Left renal pelvis (tissue), 4 donors: ENCODE data around the gene SPI1. TPM values are rescaled to one million over a fixed set of nuclear protein-coding genes. Genes with fewer than 3 reads are reported as not detected.

Experiments used
- DNase-seq, 4 donors: peaks; one replicate each; pipeline ENCODE4 v3.0.0-alpha.2; 2013; ENCODE audit warnings: low read depth in 4 of 4, low spot score in 3 of 4
- polyA plus RNA-seq, 4 donors: library from polyadenylated mRNA; unstranded; fragments of 120-200 nt; gene quantifications; one replicate each; pipeline ENCODE4 v1.2.1, GENCODE V29; 2013; ENCODE audit not compliant: insufficient read length in 4 of 4

The SPI1 gene
- 1 to 10 TPM; 3.4 to 7.8 (median 4.4) TPM for polyA plus RNA-seq

DNA sequence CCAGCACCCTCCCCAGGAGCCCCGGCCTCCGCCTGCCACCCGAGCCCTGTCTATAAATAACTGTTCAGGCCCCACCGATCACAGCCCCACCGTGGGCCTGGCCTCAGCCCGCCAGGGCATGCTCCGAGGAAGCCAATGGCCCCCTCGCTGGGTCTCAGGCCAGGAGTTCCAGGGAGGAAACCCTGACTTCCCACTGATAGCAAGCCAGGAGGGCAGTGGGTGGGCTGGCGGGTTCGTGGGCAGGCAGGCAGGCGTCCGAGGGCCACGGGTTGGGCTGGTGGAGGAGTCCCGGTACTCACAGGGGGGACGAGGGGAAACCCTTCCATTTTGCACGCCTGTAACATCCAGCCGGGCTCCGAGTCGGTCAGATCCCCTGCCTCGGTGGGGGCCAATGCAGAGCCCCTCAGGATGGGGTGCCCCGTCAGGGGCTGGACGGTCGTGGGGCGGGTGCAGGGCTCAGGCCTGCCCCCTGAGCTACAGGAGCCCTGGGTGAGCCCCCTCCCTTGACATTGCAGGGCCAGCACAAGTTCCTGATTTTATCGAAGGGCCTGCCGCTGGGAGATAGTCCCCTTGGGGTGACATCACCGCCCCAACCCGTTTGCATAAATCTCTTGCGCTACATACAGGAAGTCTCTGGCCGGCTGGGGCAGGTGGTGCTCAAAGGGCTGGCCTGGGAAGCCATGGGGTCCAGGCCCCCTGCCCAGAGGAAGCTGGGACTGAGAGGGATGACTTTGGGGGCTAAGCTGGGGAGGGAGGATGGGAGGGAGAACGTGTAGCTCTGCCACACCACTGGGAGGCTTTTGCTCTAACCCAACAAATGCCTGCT, at the start of gene SPI1:
TSS of gene SPI1 (minus strand) at position 538 of the 826 bp plus-strand sequence. CDS start at position 344, 194 bp downstream.
- DNase-seq = no peak

DNA sequence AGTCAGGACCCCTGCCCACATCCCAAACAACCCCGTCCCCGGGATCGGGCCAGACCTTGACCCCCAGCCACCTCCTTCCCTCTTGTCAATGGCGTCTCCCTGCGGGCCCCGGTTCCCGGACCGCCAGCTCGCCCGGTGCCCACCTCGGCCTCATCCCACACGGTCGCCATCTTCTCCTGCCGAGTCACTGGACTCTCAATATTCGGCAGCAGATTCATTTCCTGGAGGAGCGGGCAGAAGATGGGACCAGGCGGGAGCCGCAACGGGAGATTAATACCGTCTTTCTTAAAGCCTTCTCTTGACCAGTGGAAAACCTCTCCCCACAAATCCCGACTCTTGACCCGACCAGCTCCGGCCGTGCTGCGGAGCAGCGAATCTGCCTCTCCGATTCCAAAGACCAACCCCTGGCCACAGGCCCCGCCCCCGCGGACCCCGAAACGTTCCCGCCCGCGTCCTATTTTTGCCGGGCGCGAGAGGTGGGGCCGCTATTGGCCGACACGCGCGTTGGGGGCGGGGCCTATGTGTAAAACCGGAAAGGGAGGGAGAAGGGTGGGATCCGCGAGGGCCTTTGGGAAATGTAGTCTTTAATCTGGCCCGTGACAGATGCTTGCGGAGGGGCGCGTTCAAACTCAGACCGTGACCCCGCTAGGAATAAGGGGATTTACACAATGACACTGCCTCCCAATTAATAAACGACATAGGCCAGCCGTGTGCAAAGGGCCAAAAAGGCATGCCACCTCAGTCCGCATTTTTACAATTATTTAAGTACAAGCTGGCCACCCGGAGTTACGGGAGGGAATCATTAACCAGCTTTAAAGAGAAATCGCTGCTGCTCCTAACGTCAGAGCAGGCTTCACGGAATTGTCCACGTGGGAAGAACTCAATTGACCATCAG, 48.0 kb upstream of the SPI1 start, which contains the start of gene PSMC3:
TSS of gene PSMC3 (minus strand) at position 378 of the 895 bp plus-strand sequence. CDS start at position 218, 160 bp downstream.
- peak; percentile 88 to 96 (median 92) for DNase-seq

DNA sequence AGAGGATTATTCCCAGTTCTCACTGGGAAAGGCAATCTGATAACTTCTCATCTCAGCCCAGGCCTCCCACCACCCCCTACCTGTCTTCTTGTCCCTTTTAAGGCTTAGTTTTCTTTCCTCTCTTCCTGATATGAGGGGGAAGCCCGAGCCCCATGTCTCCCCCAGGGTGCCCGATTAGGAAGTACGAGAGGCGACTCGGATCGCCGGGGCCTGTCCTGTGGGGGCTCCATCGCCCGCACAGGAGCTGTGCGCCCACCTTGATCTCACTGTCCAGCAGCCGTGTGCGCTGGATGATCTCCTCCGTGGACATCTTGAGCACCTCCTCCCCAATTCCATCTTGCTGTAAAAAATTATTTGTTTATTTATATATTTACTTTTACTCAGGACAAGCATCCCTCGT, 47.3 kb upstream of the SPI1 start:
- no peak for DNase-seq

DNA sequence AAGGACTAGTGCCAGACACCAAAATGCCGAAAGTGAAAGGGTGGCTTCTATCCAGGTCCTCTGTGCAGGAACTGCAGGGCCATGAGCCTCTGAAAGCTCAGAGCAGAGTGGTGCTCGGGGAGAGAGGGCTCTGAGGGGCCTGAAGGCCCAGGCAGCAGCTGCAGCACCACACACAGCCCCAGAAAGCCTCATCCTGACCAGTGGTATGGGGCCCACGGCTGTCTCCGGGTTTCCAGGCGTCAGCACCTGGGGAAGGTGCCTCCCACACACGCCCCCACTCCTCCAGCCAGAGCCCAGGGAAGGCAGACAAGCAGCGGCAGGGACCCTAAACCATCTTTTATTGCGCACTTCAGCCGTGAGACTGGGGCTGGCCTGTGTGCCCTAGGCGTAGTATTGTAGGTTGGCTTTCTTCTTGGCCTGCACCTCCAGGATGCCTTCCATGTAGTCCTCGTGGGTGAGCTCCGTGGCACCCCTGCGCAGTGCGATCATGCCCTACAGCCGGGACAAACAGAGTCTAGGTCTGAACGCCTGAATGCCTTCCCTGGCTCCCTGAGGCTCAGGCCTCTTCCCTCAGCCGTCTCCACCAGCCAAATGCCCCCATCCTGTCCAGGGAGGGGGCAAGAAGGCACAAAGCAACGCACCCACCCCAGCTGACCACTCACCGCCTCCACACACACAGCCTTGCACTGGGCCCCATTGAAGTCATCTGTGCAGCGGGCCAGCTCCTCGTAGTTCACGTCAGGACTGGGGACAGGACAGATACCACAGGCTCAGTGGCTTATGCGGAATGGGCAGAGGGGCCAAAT, 40.3 kb upstream of the SPI1 start:
- no peak for DNase-seq

GRCh38 chr11:47417712-47418111, 39.4 kb upstream of the SPI1 start:
- no peak for DNase-seq

DNA sequence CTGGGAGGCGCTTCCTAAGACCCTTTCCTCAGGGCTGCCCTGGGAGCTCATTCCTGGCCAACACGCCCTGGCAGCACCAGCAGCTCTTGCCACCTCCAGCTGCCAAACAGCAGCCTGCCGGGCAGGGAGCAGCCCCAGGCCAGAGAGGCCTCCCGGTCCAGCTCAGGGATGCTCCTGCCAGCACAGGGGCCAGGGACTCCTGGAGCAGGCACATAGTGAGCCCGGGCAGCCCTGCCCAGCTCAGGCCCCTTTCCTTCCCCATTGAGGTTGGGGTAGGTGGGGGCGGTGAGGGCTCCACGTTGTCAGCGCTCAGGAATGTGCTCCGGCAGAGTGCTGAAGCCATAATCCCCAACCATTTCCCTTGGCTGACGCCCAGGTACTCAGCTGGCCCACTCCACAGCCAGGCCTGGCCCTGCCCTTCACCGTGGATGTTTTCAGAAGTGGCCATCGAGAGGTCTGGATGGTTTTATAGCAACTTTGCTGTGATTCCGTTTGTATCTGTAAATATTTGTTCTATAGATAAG, 37.7 kb upstream of the SPI1 start:
- no peak for DNase-seq

DNA sequence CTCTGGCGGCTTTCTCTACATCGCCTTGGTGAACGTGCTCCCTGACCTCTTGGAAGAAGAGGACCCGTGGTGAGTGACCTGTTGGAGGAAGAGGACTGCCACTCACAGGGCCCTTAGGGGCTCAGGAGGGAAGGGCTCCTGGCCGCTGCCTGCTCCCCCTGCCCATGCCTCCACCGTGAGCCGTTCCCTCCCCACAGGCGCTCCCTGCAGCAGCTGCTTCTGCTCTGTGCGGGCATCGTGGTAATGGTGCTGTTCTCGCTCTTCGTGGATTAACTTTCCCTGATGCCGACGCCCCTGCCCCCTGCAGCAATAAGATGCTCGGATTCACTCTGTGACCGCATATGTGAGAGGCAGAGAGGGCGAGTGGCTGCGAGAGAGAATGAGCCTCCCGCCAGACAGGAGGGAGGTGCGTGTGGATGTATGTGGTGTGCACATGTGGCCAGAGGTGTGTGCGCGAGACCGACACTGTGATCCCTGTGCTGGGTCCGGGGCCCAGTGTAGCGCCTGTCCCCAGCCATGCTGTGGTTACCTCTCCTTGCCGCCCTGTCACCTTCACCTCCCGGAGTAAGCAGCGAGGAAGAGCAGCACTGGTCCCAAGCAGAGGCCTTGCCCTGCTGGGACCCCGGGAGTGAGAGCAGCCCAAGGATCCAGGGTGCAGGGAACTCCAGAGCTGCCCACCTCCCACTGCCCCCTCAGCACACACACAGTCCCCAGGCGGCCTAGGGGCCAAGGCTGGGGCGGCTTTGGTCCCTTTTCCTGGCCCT, 36.9 kb upstream of the SPI1 start:
- DNase-seq = no peak

DNA sequence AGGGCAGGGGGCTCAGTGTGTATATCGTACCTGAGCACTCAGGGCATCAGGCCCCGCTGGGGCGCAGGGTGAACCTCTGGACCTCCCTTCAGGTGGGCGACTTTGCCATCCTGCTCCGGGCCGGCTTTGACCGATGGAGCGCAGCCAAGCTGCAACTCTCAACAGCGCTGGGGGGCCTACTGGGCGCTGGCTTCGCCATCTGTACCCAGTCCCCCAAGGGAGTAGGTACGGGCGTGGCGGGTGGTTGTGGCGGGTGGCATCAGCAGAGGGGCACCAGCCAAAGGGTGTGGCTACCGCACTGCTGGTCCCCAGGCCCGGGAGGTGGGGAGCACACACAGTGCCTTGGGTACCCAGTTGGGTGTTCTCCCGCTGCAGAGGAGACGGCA, 36.3 kb upstream of the SPI1 start:
- no peak for DNase-seq

DNA sequence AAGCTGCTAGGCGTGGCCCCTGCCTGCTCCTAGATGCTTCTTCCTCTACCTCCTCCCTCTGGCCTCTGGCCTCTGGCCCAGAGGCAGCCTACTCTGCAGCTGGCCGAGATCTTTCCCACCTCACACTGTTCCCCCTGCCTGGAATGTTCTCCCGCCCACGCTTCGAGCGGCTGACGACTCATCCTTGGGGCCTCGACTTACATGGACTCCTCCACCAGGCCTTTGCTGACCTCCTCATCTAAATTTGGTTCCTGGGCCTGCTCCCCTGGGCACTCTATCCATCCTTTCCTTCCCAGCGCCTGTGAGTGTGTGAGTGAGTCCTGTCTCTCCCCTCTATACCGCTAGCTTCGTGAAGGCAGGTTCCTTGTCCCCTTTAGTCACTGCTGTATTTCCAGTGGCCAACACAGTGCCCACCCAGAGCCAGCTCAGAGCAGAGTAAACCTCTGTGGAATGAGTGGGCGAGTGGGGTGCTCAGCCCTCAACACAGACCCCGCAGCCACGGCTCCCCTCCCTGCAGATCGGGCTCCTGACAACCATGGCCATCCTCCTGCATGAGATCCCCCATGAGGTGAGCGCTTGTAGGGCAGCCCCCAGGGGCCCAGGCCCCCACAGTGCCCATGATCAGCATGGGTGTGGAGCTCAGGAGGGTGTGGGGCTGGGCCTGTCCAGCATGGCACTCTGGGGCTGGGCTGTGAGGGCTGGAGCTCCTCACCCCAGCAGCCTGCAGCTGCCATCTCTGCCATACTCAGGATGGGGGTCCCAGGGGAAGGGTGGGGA, 35.7 kb upstream of the SPI1 start:
- no peak for DNase-seq

DNA sequence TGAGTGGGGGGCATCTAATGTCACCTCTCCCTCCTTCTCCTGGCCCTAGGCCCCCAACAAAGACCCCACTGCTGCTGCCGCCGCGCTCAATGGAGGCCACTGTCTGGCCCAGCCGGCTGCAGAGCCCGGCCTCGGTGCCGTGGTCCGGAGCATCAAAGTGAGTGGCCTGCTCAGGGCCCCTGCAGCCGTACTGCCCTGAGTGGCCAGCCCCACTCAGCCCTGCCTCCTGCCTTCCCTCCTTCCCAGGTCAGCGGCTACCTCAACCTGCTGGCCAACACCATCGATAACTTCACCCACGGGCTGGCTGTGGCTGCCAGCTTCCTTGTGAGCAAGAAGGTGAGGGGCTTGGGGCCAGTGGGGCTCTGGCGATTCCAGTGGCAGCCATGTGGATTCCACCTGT, 35.0 kb upstream of the SPI1 start:
- no peak for DNase-seq

DNA sequence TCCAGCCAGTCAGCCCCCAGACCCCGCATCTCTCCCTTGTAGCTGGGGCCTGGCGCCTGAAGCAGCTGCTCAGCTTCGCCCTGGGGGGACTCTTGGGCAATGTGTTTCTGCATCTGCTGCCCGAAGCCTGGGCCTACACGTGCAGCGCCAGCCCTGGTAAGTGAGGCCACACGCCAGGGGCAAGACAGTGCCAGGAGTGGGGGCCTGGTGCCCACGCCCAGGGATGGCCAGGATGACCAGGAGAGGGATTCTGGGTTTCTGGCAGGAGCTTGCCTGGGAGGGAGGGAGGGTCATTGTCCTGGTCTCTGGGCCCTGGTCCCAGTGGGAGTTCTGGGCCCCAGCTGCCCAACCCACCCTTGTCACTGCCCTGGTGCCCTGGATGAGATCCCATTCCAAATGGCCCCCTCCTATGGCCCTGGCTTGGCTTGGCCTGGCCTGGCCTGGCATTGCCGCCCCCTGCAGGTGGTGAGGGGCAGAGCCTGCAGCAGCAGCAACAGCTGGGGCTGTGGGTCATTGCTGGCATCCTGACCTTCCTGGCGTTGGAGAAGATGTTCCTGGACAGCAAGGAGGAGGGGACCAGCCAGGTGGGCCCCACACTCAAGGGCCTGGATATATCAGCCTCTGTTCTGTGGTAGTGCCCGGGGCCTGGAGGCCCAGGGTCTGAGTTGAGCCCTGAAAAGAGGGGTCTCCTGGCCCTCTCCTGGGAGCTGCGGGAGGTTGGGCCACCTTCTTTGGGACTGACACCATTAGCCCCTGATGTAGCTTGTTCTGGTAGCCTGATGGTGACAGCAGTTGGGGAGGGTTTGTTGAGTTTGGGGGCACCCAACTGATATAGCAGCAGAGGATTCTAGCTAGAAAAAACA, 33.8 kb upstream of the SPI1 start:
- no peak for DNase-seq

- no peak for DNase-seq
Measured at GRCh38 chr11:47410370-47411264, 32.3 kb upstream of the SPI1 start.

DNA sequence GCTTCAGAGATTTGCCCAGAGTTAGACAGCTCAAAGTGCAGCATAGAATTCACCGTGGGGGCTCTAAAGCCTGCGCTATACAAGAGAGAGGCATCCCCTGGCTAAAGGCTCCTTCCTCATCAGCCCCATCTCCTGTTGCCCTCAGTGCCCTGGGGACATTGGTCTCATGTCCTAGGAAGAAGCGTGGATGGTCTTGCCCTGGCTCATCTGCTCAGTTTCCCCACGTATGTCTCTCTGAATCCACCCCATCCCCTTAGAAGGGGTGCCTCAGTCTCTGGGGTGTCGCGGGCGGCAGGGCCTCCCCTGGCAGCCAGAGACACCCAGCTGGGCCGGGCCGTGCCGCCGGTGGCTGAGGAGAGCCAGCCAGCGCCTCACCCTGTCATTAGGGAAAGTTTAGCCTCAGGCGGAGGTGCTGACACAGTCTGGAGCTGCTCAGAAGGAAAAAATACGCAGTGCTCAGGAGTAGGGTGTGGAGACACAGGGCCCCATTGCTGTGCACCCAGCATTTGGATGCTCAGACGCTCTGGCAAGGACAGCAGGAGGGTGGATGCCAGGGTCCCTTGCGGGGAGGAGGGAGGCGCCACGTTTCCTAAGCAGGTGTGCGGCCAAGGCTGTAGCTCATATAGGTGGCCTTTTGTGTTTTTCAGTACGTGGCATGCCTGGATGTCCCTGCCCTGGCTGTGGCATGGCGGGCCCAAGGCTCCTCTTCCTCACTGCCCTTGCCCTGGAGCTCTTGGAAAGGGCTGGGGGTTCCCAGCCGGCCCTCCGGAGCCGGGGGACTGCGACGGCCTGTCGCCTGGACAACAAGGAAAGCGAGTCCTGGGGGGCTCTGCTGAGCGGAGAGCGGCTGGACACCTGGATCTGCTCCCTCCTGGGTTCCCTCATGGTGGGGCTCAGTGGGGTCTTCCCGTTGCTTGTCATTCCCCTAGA, 31.4 kb upstream of the SPI1 start:
- DNase-seq = no peak

- peak in 1 of 4 donors; percentile 45 for DNase-seq
Measured at GRCh38 chr11:47408598-47409439, 30.5 kb upstream of the SPI1 start.
